ENCODE data around the gene KRT7.

Gene KRT7

GRCh38 chr12:52199294-52199919 is 33.6 kb upstream of the KRT7 start:
- no peak for DNase-seq (ENCODE audit: low spot score)

- DNase-seq (ENCODE audit: low spot score) = no peak
These were observed 32.8 kb upstream of the KRT7 start for GRCh38 chr12:52200086-52200780.

DNA sequence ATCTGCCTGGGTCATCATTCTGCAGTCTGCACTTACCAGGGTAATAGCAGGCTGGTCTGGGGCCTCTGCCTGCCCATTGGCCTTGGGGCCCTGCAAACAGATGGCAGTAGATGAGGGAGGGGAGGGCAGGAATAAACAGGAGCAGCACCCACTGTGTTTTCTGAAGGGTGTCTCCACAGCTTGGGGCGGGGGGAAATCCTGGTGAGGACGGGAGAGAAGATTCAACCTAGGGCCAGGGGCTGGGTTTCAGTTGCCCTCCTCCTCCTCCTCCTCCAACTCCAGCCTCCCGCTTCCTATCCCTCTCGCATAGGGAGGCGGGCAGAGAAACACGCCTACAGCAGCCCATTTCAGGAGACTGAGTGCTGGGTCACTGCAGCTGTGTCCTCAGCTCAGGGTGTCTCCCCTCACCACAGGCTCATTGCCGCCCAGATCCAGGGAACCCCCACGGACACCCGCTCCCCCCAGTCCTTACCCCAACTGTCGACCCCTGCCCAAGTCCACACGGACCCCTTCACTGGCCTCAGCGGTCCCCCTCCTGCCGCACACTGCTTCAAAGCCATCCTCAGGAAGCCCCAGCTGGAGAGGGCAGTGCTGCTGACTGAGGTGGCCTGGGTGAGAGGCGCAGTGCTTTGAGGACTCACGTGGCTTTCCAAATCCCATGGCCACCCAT is 32.1 kb upstream of the KRT7 start:
- no peak for DNase-seq (ENCODE audit: low spot score)

DNA sequence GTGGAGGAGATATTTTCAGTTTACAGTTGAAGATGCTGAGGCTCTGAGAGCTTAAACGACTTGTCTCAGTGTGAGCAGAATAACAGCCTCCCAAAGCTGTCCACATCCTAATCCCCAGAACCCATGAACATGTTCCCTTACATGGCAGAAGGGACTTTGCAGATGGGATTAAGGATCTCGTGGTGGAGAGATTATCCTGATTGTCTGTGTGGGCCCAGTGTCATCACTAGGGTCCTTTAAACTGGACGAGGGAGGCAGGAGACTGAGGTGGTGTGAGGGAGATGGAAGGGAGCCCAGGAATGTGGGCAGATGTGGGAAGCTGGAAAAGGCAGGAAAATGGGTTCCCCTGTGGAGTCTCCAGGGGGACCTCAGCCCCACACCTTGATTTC is 31.6 kb upstream of the KRT7 start:
- no peak for DNase-seq (ENCODE audit: low spot score)

DNA sequence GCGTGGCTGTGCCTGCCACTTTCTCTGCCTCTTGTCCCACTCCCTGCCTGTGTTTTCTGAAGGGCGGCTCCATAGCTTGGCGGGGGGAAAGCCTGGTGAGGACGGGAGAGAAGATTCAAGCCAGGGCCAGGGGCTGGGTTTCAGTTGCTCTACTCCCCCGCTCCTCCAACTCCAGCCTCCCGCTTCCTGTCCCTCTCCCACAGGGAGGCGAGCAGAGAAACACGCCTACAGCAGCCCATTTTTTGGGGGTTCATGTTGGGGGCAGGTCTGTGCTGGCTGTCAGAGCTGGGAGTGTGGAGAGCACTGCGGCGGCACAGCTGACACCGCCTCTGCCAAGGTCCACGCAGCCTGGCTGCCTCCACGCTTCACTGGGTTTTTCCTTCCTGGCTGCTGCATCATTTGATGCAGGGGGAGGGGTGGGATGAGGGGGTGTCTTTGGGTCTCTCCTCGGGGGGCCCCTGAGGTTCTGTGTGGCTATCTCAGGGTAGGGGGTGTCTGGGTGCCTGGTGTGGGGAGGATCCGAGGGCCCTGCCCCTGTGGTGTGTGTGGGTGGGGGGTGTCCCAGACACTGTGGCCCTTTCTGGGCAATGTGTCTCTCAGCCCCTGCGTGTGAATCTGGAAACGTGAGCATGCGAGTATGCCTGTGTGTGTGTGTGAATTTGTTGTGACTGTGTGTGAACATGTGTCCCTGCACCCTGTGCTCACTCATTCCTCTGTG is 30.5 kb upstream of the KRT7 start:
- DNase-seq (ENCODE audit: low spot score) = no peak

GRCh38 chr12:52203079-52203921 is 29.7 kb upstream of the KRT7 start:
- no peak for DNase-seq (ENCODE audit: low spot score)

DNA sequence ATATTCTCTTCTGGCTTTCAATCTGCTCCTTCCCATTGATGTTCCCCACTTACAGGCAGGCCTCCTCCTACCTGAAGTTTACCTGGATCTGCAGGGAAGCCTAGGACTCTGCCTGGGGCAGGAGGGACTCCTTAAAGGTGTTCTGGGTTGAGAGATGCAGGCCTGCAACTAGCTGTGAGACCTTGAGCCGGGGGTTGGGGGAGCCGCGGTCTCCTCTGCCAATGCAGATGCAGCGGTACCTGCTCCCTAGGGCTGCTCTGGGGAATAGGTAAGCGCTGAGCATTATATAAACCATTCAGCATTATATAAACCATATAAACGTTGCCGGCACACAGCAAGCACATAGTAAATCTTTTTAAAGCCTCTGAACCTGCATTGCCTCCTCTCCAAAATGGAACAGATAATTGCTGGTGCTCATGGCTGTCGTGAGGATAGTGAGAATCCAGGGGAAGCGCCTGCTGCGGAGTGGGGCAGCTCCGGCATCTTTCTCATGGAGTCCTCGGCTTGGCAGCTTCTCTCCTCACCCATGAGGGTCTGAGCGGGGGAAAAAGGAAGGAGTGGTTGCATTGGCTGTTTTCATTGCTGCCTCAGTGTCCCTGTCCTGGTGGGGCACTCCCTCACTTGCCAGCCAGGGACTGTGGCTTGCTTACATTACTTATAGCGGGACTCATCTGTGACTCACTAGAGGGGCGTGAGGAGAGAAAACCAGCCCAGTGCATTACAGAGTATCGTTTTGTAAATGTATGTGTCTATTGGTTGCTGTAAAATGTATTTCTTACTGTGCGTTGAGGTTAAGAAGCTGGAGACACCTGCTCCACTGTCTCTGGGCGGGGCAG is 28.7 kb upstream of the KRT7 start:
- DNase-seq (ENCODE audit: low spot score) = no peak

- DNase-seq (ENCODE audit: low spot score) = no peak
These were observed 28.0 kb upstream of the KRT7 start for GRCh38 chr12:52204931-52205505.

- no peak for DNase-seq (ENCODE audit: low spot score)
These were observed 27.3 kb upstream of the KRT7 start for GRCh38 chr12:52205612-52206303.

- DNase-seq (ENCODE audit: low spot score) = no peak
These were observed 26.6 kb upstream of the KRT7 start for GRCh38 chr12:52206304-52207040.

DNA sequence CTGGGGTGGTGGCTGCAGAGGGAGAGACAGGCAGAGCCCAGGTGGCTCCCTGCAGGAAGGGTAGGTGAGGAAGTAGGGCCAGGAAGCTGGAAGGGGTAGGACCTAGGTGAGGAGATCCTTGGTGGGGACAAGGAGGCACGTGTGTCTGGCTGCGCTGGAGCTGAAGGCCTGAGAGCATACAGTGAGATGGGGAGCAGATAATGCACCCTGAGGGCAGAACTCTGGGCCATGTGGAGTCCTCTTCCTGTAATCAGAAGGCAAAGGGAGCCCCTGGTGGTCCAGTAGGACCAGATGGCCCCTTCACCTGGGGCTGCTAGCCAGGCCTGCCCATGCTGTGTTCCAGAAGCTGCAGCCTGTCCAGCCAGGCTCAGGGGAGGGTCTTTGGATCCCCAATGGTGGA is 25.9 kb upstream of the KRT7 start:
- no peak for DNase-seq (ENCODE audit: low spot score)

- no peak for DNase-seq (ENCODE audit: low spot score)
These were observed 25.1 kb upstream of the KRT7 start for GRCh38 chr12:52207895-52208294.

GRCh38 chr12:52208424-52209165 is 24.4 kb upstream of the KRT7 start:
- DNase-seq (ENCODE audit: low spot score) = no peak

- no peak for DNase-seq (ENCODE audit: low spot score)
These were observed 23.7 kb upstream of the KRT7 start for GRCh38 chr12:52209321-52209720.

- no peak for DNase-seq (ENCODE audit: low spot score)
These were observed 22.7 kb upstream of the KRT7 start for GRCh38 chr12:52210186-52210924.

- DNase-seq (ENCODE audit: low spot score) = no peak
These were observed 22.0 kb upstream of the KRT7 start for GRCh38 chr12:52210925-52211650.

Measured in hematopoietic multipotent progenitor cell treated with erythropoietin and hydrocortisone succinate and interleukin-3 and kit ligand, for 17 days (in vitro differentiated cells).